ENCODE results near the gene ALPL.

The ALPL gene

GRCh38 chr1:21550097-21550496, 40.9 kb downstream of the ALPL start:
- H3K27me3 ChIP-seq (ENCODE audit: control insufficient read depth, insufficient read depth, low read length), result no peaks in the 10 kb centered on the region
- peak overlapping the region; percentile 16 for H3K4me2 ChIP-seq (ENCODE audit: low read length)
- peaks cover 27% of the 10 kb centered on the region for H3K4me1 ChIP-seq (ENCODE audit: control insufficient read depth, insufficient read depth, low read length)
- no peak overlapping the region for H3K4me3 ChIP-seq (ENCODE audit: low read length)
- no peaks in the 10 kb centered on the region for H3K36me3 ChIP-seq (ENCODE audit: insufficient read depth, low read length)
- H3K9me3 ChIP-seq (replicated peaks; ENCODE audit: low read length), result no peaks in the 10 kb centered on the region
- no peak overlapping the region for H3K9ac ChIP-seq (ENCODE audit: low read depth, low read length)

- peaks cover 27% of the 10 kb centered on the region for H3K4me1 ChIP-seq (ENCODE audit: control insufficient read depth, insufficient read depth, low read length)
- H3K27me3 ChIP-seq (ENCODE audit: control insufficient read depth, insufficient read depth, low read length), result no peaks in the 10 kb centered on the region
- H3K4me2 ChIP-seq (ENCODE audit: low read length), result no peak overlapping the region
- H3K9ac ChIP-seq (ENCODE audit: low read depth, low read length), result no peak overlapping the region
- no peak overlapping the region for H3K4me3 ChIP-seq (ENCODE audit: low read length)
- no peaks in the 10 kb centered on the region for H3K36me3 ChIP-seq (ENCODE audit: insufficient read depth, low read length)
- H3K9me3 ChIP-seq (replicated peaks; ENCODE audit: low read length), result no peaks in the 10 kb centered on the region
These were observed 41.7 kb downstream of the ALPL start for GRCh38 chr1:21550866-21551475.

- H3K36me3 ChIP-seq (ENCODE audit: insufficient read depth, low read length), result no peaks in the 10 kb centered on the region
- H3K4me1 ChIP-seq (ENCODE audit: control insufficient read depth, insufficient read depth, low read length), result peaks cover 27% of the 10 kb centered on the region
- H3K27me3 ChIP-seq (ENCODE audit: control insufficient read depth, insufficient read depth, low read length), result no peaks in the 10 kb centered on the region
- no peak overlapping the region for H3K4me3 ChIP-seq (ENCODE audit: low read length)
- no peaks in the 10 kb centered on the region for H3K9me3 ChIP-seq (replicated peaks; ENCODE audit: low read length)
- H3K9ac ChIP-seq (ENCODE audit: low read depth, low read length), result peak overlapping the region; percentile 92
- H3K4me2 ChIP-seq (ENCODE audit: low read length), result peak overlapping the region; percentile 82
These were observed 43.5 kb downstream of the ALPL start for GRCh38 chr1:21552715-21553114.

GRCh38 chr1:21553116-21553926, 44.1 kb downstream of the ALPL start:
- H3K4me2 ChIP-seq (ENCODE audit: low read length), result peak overlapping the region; percentile 82
- peak overlapping the region; percentile 92 for H3K9ac ChIP-seq (ENCODE audit: low read depth, low read length)
- no peaks in the 10 kb centered on the region for H3K27me3 ChIP-seq (ENCODE audit: control insufficient read depth, insufficient read depth, low read length)
- peaks cover 27% of the 10 kb centered on the region for H3K4me1 ChIP-seq (ENCODE audit: control insufficient read depth, insufficient read depth, low read length)
- no peaks in the 10 kb centered on the region for H3K9me3 ChIP-seq (replicated peaks; ENCODE audit: low read length)
- peak overlapping the region; percentile 59 for H3K4me3 ChIP-seq (ENCODE audit: low read length)
- no peaks in the 10 kb centered on the region for H3K36me3 ChIP-seq (ENCODE audit: insufficient read depth, low read length)

GRCh38 chr1:21559788-21560567, 50.8 kb downstream of the ALPL start:
- Histone ChIP-seq H3K4me2 (ENCODE audit: low read length) (no peak overlapping the region), H3K9ac (ENCODE audit: low read depth, low read length) (no peak overlapping the region), H3K4me3 (ENCODE audit: low read length) (no peak overlapping the region), H3K36me3 (ENCODE audit: insufficient read depth, low read length) (no peaks in the 10 kb centered on the region), H3K4me1 (ENCODE audit: control insufficient read depth, insufficient read depth, low read length) (peaks cover 6% of the 10 kb centered on the region), H3K27me3 (ENCODE audit: control insufficient read depth, insufficient read depth, low read length) (no peaks in the 10 kb centered on the region), H3K9me3 (replicated peaks; ENCODE audit: low read length) (no peaks in the 10 kb centered on the region)

GRCh38 chr1:21560916-21561638, 51.9 kb downstream of the ALPL start:
- no peak overlapping the region for H3K4me2 ChIP-seq (ENCODE audit: low read length)
- H3K4me3 ChIP-seq (ENCODE audit: low read length), result no peak overlapping the region

GRCh38 chr1:21562896-21563295, 53.7 kb downstream of the ALPL start:
- H3K36me3 ChIP-seq (ENCODE audit: insufficient read depth, low read length), result no peaks in the 10 kb centered on the region
- H3K27me3 ChIP-seq (ENCODE audit: control insufficient read depth, insufficient read depth, low read length), result no peaks in the 10 kb centered on the region

More at GRCh38 chr1:21560916-21561638, 51.9 kb downstream of the ALPL start:
- Histone ChIP-seq H3K9me3 (replicated peaks; ENCODE audit: low read length) (no peaks in the 10 kb centered on the region), H3K27me3 (ENCODE audit: control insufficient read depth, insufficient read depth, low read length) (no peaks in the 10 kb centered on the region), H3K4me1 (ENCODE audit: control insufficient read depth, insufficient read depth, low read length) (peaks cover 11% of the 10 kb centered on the region), H3K9ac (ENCODE audit: low read depth, low read length) (no peak overlapping the region), H3K36me3 (ENCODE audit: insufficient read depth, low read length) (no peaks in the 10 kb centered on the region)

GRCh38 chr1:21563971-21564370, 54.7 kb downstream of the ALPL start:
- H3K9ac ChIP-seq (ENCODE audit: low read depth, low read length), result no peak overlapping the region
- no peaks in the 10 kb centered on the region for H3K27me3 ChIP-seq (ENCODE audit: control insufficient read depth, insufficient read depth, low read length)
- H3K9me3 ChIP-seq (replicated peaks; ENCODE audit: low read length), result no peaks in the 10 kb centered on the region

More at GRCh38 chr1:21562896-21563295, 53.7 kb downstream of the ALPL start:
- Histone ChIP-seq H3K9ac (ENCODE audit: low read depth, low read length) (no peak overlapping the region), H3K4me3 (ENCODE audit: low read length) (no peak overlapping the region), H3K4me1 (ENCODE audit: control insufficient read depth, insufficient read depth, low read length) (peaks cover 27% of the 10 kb centered on the region), H3K4me2 (ENCODE audit: low read length) (no peak overlapping the region), H3K9me3 (replicated peaks; ENCODE audit: low read length) (no peaks in the 10 kb centered on the region)

GRCh38 chr1:21564521-21565095, 55.4 kb downstream of the ALPL start:
- Histone ChIP-seq H3K9ac (ENCODE audit: low read depth, low read length) (peak overlapping the region; percentile 33), H3K36me3 (ENCODE audit: insufficient read depth, low read length) (no peaks in the 10 kb centered on the region), H3K27me3 (ENCODE audit: control insufficient read depth, insufficient read depth, low read length) (no peaks in the 10 kb centered on the region), H3K9me3 (replicated peaks; ENCODE audit: low read length) (no peaks in the 10 kb centered on the region), H3K4me3 (ENCODE audit: low read length) (no peak overlapping the region), H3K4me1 (ENCODE audit: control insufficient read depth, insufficient read depth, low read length) (peaks cover 41% of the 10 kb centered on the region), H3K4me2 (ENCODE audit: low read length) (no peak overlapping the region)

More at GRCh38 chr1:21563971-21564370, 54.7 kb downstream of the ALPL start:
- H3K4me3 ChIP-seq (ENCODE audit: low read length), result no peak overlapping the region
- H3K4me1 ChIP-seq (ENCODE audit: control insufficient read depth, insufficient read depth, low read length), result peaks cover 37% of the 10 kb centered on the region
- no peaks in the 10 kb centered on the region for H3K36me3 ChIP-seq (ENCODE audit: insufficient read depth, low read length)
- H3K4me2 ChIP-seq (ENCODE audit: low read length), result no peak overlapping the region

- Histone ChIP-seq H3K9ac (ENCODE audit: low read depth, low read length) (peak overlapping the region; percentile 33), H3K4me1 (ENCODE audit: control insufficient read depth, insufficient read depth, low read length) (peaks cover 41% of the 10 kb centered on the region), H3K9me3 (replicated peaks; ENCODE audit: low read length) (no peaks in the 10 kb centered on the region), H3K4me3 (ENCODE audit: low read length) (no peak overlapping the region), H3K27me3 (ENCODE audit: control insufficient read depth, insufficient read depth, low read length) (no peaks in the 10 kb centered on the region), H3K4me2 (ENCODE audit: low read length) (no peak overlapping the region), H3K36me3 (ENCODE audit: insufficient read depth, low read length) (no peaks in the 10 kb centered on the region)
These were observed 56.1 kb downstream of the ALPL start for GRCh38 chr1:21565285-21565684.

All from skeletal muscle satellite cell (primary cell).